PFSK-1 (cell line): Measurements from ENCODE around the gene VSIG8.

Experiments
- FOXP2 ChIP-seq: optimal IDR thresholded peaks from 2 replicates; pipeline ENCODE3; 2011; ENCODE audit warnings: borderline replicate concordance, control low read depth, inconsistent platforms; ENCODE audit not compliant: insufficient read depth; ENCODE audit errors: extremely low read length, extremely low read depth
- POLR2AphosphoS5 ChIP-seq: IDR thresholded peaks from 2 replicates; pipeline ENCODE4 v1.6.1; 2012; ENCODE audit warnings: low read depth, mild to moderate bottlenecking, control low read depth, low read length, moderate library complexity
- REST ChIP-seq, 2 experiments: IDR thresholded peaks; 2 replicates each; pipeline versions ENCODE4 v1.6.1 to v1.8.0; 2011 to 2012; ENCODE audit warnings: low read depth in 2 of 2, low read length in 2 of 2, control low read depth in 1 of 2, inconsistent platforms in 1 of 2, mild to moderate bottlenecking in 1 of 2, moderate library complexity in 1 of 2; ENCODE audit not compliant: insufficient read depth in 1 of 2
- SIN3A ChIP-seq: IDR thresholded peaks from 2 replicates; pipeline ENCODE4 v1.6.1; 2012; ENCODE audit warnings: mild to moderate bottlenecking, low read length, moderate library complexity, borderline replicate concordance; ENCODE audit not compliant: insufficient read depth
- TAF1 ChIP-seq: IDR thresholded peaks from 2 replicates; pipeline ENCODE4 v1.6.1; 2012; ENCODE audit warnings: low read length, control low read depth, borderline replicate concordance; ENCODE audit not compliant: insufficient read depth

VSIG8 gene

GRCh38 chr1:159877695-159878444 lies 15.4 kb upstream of the VSIG8 start:
- TF ChIP-seq POLR2AphosphoS5 (no peak), TAF1 (no peak), SIN3A (no peak), FOXP2 (no peak), REST (IDR thresholded peaks at IDR 0.05; ENCODE audit: insufficient read depth in 1 of 2, low read depth in 2 of 2, low read length in 2 of 2) (no peak)

- no peak for TF ChIP-seq FOXP2
- TF ChIP-seq SIN3A: no peak
- no peak for TF ChIP-seq TAF1
- TF ChIP-seq REST (IDR thresholded peaks at IDR 0.05; ENCODE audit: insufficient read depth in 1 of 2, low read depth in 2 of 2, low read length in 2 of 2): no peak
- TF ChIP-seq POLR2AphosphoS5: no peak
Observed at GRCh38 chr1:159873530-159874143, 11.2 kb upstream of the VSIG8 start.

GRCh38 chr1:159872891-159873290 lies 10.4 kb upstream of the VSIG8 start:
- TF ChIP-seq SIN3A: no peak
- no peak for TF ChIP-seq REST (IDR thresholded peaks at IDR 0.05; ENCODE audit: insufficient read depth in 1 of 2, low read depth in 2 of 2, low read length in 2 of 2)
- TF ChIP-seq POLR2AphosphoS5: no peak
- TF ChIP-seq FOXP2: no peak

GRCh38 chr1:159870704-159871103 lies 8.2 kb upstream of the VSIG8 start:
- no peak for TF ChIP-seq POLR2AphosphoS5
- TF ChIP-seq TAF1: no peak
- no peak for TF ChIP-seq SIN3A
- no peak for TF ChIP-seq REST (IDR thresholded peaks at IDR 0.05; ENCODE audit: insufficient read depth in 1 of 2, low read depth in 2 of 2, low read length in 2 of 2)
- TF ChIP-seq FOXP2: no peak
